A549 (cell line): ENCODE measurements around the gene MAMLD1.

ENCODE experiments used
- BHLHE40 ChIP-seq: IDR thresholded peaks from 2 replicates; pipeline ENCODE4 v1.6.1; 2012; ENCODE audit warnings: low read depth, low read length, inconsistent platforms
- CEBPB ChIP-seq, 2 experiments: fragments of >200 bp in 1 of 2; sonication (Bioruptor Twin) in 1 of 2; formaldehyde crosslinking in 1 of 2; IDR thresholded peaks; 2 replicates each; pipeline ENCODE4 v1.6.1; 2012 to 2016
- CHD2 ChIP-seq: fragments of 150-350 bp; IDR thresholded peaks from 2 replicates; pipeline ENCODE4 v1.6.1; 2014; ENCODE audit warnings: low read length; ENCODE audit not compliant: partially characterized antibody
- EHF ChIP-seq: fragments of 250-450 bp; sonication (Bioruptor Pico); IDR thresholded peaks from 2 replicates; pipeline ENCODE4 v1.5.0; 2020; ENCODE audit warnings: mild to moderate bottlenecking
- JUNB ChIP-seq: fragments of >200 bp; sonication (Bioruptor Twin); formaldehyde crosslinking; IDR thresholded peaks from 2 replicates; pipeline ENCODE4 v1.6.1; 2016
- KDM1A ChIP-seq: fragments of 200-600 bp; sonication (generic); IDR thresholded peaks from 2 replicates; pipeline ENCODE4 v1.6.1; 2016; ENCODE audit warnings: low read depth, mild to moderate bottlenecking
- MAZ ChIP-seq: fragments of 150-350 bp; IDR thresholded peaks from 2 replicates; pipeline ENCODE4 v1.6.1; 2014; ENCODE audit warnings: antibody characterized with exemption, low read depth, low read length, borderline replicate concordance
- POLR2A ChIP-seq: IDR thresholded peaks from 2 replicates; pipeline ENCODE4 v1.6.1; 2012; ENCODE audit warnings: mild to moderate bottlenecking, low read length
- TF ChIP-seq, protein P1 (sequence below): fragments of >200 bp; sonication (Bioruptor Twin); formaldehyde crosslinking; IDR thresholded peaks from 3 replicates; pipeline ENCODE4 v1.5.1; 2016
- TF ChIP-seq, protein P2 (sequence below): fragments of 200-600 bp; sonication (generic); IDR thresholded peaks from 2 replicates; pipeline ENCODE4 v1.6.1; 2016; ENCODE audit warnings: antibody characterized with exemption, mild to moderate bottlenecking, moderate library complexity
- TF ChIP-seq, protein P3 (sequence below): fragments of 450-650 bp; IDR thresholded peaks from 2 replicates; pipeline ENCODE4 v1.6.1; 2014; ENCODE audit warnings: antibody characterized with exemption

DNA sequence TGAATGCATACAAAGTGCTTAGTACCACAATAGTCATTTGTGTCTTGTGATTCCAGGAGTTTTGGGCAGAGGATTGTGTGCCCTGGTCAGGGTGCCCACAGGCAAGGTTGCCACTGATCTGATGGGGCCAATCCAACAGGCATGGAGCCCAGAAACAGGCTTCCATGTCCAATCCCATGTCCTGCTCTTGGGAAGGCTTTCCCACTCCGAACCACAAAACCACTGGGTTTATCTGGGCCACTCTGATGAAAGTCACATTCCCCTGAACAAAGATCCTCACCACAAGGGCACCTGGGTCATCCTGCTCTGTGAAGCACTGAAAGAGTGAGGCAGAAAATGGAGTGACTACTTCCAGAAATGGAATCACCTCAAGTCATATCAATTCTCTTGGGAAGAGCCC, 96.9 kb downstream of the MAMLD1 start:
- TF ChIP-seq, protein P1, sequence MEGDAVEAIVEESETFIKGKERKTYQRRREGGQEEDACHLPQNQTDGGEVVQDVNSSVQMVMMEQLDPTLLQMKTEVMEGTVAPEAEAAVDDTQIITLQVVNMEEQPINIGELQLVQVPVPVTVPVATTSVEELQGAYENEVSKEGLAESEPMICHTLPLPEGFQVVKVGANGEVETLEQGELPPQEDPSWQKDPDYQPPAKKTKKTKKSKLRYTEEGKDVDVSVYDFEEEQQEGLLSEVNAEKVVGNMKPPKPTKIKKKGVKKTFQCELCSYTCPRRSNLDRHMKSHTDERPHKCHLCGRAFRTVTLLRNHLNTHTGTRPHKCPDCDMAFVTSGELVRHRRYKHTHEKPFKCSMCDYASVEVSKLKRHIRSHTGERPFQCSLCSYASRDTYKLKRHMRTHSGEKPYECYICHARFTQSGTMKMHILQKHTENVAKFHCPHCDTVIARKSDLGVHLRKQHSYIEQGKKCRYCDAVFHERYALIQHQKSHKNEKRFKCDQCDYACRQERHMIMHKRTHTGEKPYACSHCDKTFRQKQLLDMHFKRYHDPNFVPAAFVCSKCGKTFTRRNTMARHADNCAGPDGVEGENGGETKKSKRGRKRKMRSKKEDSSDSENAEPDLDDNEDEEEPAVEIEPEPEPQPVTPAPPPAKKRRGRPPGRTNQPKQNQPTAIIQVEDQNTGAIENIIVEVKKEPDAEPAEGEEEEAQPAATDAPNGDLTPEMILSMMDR: no peak
- TF ChIP-seq KDM1A (no peak), CEBPB (IDR thresholded peaks at IDR 0.05) (no peak), MAZ (no peak), CHD2 (no peak), BHLHE40 (no peak), JUNB (no peak), EHF (CRISPR knock-in tag) (no peak), POLR2A (no peak)
- TF ChIP-seq, protein P2, sequence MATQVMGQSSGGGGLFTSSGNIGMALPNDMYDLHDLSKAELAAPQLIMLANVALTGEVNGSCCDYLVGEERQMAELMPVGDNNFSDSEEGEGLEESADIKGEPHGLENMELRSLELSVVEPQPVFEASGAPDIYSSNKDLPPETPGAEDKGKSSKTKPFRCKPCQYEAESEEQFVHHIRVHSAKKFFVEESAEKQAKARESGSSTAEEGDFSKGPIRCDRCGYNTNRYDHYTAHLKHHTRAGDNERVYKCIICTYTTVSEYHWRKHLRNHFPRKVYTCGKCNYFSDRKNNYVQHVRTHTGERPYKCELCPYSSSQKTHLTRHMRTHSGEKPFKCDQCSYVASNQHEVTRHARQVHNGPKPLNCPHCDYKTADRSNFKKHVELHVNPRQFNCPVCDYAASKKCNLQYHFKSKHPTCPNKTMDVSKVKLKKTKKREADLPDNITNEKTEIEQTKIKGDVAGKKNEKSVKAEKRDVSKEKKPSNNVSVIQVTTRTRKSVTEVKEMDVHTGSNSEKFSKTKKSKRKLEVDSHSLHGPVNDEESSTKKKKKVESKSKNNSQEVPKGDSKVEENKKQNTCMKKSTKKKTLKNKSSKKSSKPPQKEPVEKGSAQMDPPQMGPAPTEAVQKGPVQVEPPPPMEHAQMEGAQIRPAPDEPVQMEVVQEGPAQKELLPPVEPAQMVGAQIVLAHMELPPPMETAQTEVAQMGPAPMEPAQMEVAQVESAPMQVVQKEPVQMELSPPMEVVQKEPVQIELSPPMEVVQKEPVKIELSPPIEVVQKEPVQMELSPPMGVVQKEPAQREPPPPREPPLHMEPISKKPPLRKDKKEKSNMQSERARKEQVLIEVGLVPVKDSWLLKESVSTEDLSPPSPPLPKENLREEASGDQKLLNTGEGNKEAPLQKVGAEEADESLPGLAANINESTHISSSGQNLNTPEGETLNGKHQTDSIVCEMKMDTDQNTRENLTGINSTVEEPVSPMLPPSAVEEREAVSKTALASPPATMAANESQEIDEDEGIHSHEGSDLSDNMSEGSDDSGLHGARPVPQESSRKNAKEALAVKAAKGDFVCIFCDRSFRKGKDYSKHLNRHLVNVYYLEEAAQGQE: no peak
- TF ChIP-seq, protein P3, sequence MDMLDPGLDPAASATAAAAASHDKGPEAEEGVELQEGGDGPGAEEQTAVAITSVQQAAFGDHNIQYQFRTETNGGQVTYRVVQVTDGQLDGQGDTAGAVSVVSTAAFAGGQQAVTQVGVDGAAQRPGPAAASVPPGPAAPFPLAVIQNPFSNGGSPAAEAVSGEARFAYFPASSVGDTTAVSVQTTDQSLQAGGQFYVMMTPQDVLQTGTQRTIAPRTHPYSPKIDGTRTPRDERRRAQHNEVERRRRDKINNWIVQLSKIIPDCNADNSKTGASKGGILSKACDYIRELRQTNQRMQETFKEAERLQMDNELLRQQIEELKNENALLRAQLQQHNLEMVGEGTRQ: no peak
